NAMALWA (cell line): ENCODE measurements around the gene DNAJB4.
"Not testable (repeated sequence)": the region's sequence is repeated elsewhere in the genome, so short reads cannot be mapped to it uniquely, and the experiment has no call there.

Experiments used
- DNase-seq: peaks from one replicate; pipeline ENCODE4 v3.0.0-alpha.2; 2015; ENCODE audit warnings: low spot score

The DNAJB4 gene

GRCh38 chr1:78004719-78005447, at the start of gene DNAJB4:
Gene DNAJB4 (plus strand): TSS chr1:78004939. CDS start chr1:78005111, 172 bp downstream.
- DNase-seq = peak; percentile 98

- DNase-seq = no peak
Measured at GRCh38 chr1:77955709-77956108, 49.0 kb upstream of the DNAJB4 start.

- DNase-seq = no peak
Measured at GRCh38 chr1:77956464-77956863, 48.3 kb upstream of the DNAJB4 start.

DNA sequence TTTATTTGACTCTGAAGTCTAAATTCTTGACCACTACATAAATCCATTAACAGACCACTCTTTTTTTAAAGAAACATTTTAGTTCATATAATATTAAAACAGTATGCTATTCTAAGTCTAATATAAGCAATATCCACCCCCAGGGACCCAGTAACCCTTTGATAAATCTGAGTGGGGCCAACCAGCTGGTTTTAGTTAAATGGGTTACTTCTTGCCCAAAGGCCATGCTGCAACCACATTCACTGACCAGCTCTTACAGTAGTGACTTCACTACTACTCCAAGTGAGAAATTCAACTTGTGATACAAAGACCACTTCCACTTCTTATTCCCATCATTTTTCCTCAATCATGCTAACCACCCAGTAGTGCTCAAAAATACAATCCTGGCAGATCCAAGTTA, 46.3 kb upstream of the DNAJB4 start:
- no peak for DNase-seq

DNA sequence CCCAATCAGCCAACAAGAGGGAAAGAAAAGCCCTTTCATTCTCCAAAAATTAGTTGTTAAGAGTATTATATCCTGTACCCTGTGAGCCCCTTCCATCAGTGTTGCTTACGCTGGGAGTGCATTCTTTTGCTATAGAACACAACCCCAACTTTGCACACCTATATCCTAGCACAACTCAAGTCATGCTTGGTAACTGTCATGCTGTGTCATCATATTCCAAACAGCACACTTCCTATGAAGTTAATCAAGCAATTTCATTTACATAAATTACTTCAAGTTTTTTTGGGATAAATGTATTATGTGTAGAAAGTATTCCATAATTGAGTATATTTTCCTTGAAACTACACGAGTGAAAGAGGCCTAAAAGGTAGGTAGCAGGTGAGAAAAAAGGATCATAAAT, 45.9 kb upstream of the DNAJB4 start:
- DNase-seq = no peak

DNA sequence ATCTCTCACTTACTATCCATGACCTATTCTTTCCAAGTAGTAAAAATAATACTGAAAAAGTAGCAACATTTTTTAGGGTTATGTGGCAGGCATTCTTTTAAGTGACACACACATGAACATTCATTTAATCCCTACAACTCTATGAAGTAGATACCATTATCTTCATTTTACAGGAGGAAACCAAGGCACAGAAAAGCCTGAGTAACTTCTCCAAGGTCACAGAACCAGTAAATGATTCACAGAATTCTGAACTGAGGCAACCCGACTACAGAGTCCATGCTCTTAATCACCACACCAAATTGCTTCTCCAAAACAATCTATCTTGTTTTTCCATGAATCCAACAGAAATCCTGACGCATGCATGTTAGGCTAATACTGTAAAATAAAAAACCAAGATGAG, 43.3 kb upstream of the DNAJB4 start:
- no peak for DNase-seq

DNA sequence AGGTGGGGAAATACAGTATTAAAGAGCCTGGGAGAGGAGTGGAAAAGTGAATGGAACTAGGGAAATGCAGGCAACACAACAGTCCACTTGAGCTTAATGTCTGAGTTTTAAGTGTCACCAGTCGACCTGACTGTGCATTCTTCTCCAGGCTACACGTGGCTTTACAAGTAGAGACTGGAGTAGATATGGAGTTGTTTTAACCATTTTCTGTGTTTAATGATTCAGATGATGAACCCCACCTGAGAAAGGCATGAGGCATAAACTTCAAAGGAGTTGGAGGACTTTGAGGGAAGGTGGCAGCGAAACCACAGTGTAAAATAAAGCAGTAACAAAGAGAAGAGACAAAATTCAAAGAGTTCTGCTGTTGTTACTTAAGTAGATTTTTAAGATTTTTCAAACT, 38.4 kb upstream of the DNAJB4 start:
- no peak for DNase-seq

GRCh38 chr1:77970192-77970591, 34.5 kb upstream of the DNAJB4 start:
- no peak for DNase-seq

- no peak for DNase-seq
Measured at GRCh38 chr1:77972080-77972479, 32.7 kb upstream of the DNAJB4 start.

- DNase-seq = no peak
Measured at GRCh38 chr1:77975386-77975785, 29.4 kb upstream of the DNAJB4 start.

GRCh38 chr1:77975907-77976306, 28.8 kb upstream of the DNAJB4 start:
- no peak for DNase-seq

- DNase-seq = no peak
Measured at GRCh38 chr1:77976433-77977076, 28.2 kb upstream of the DNAJB4 start.

DNA sequence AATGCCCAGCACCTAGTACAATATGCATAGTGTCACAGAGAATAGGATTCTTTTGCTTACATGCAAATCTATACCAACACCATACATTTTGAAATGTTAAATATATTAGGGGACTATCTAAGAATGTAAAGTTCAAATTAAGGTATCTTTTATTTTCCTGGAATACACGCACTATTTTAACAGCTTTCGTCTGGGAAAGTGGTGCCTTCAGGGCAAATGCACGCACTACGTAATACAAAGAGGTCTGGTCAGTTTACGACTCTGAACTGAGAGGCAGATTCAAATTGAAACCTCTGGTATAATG, 26.8 kb upstream of the DNAJB4 start:
- no peak for DNase-seq

DNA sequence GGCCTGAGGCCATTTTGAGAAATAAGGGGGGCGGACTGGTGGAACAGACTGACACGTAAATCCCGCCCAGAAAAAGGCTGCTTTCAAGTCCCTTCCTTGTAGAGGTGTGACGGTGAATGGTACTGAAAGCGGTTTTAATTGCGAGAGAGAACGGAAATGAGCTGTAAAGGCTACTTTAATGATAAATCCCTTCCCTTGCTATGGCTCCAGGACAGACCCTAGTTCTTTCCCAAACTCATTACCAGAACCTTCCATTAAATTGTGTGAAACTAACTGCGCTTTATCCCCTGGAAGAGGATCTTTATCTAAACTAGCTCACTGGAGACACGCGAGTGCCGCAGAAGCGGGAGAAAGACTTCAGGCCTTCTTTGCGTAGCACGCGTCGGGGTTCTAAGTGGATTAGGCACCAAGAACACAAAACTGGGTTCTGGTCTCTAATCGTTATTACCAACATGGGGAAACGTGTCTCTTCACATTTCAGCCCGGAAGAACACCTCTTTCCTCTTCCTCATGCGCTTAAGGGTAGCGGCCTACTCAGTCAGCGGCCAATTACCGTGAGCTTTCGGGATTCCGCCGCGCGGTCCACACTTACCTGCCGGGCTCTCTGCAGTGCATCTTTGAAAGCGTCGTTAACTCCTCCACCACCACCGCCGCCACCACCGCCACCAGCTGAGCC, 26.3 kb upstream of the DNAJB4 start:
- peak; percentile 94 for DNase-seq

DNA sequence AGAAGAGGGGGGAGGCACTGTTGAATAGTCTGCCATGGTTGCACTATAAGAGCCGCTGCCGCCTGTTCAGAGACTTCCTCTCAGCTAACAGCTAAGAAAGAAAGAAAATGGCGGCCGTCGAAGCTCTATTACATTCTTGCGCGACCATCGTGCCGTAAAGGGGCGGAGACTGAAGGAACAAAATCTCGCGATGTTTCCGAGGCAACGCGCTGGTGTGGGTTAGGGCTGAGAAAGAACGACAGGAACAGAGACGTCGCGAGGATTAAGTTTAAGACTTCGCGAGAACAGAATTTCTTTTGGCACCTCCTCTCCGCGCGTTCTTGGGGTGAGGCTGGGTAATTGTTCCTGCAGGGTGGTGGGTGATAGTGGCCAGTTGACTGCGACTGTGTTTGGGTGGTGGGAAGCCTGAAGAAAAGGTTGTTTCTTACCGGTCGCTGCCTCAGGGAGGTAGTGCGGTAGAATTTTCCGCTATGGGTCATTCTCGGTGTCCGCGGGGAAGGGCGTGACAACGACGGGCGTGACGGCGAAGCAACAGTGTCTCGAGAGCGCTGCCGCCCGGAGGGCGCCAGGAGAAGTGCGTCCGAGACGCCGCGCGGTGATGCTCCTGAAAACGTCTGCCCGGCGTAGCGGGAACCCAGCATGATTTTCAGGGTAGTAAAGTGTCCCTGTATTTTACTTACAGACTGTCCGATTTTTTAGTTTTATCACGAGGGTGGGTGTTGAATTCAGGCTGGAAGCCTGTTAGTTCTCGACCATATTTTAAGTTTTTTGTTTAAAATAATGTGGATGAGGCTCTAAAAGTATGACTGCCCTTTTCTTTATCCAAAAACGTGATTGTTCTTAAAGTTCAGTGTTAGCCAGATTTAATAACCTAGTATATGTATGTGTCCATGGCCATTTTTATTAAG, 25.5 kb upstream of the DNAJB4 start, which contains the start of gene FUBP1:
FUBP1 (minus strand) TSS at position 104 of the 908 bp plus-strand sequence; CDS start at position 36, 68 bp downstream.
- peak; percentile 99 for DNase-seq

DNA sequence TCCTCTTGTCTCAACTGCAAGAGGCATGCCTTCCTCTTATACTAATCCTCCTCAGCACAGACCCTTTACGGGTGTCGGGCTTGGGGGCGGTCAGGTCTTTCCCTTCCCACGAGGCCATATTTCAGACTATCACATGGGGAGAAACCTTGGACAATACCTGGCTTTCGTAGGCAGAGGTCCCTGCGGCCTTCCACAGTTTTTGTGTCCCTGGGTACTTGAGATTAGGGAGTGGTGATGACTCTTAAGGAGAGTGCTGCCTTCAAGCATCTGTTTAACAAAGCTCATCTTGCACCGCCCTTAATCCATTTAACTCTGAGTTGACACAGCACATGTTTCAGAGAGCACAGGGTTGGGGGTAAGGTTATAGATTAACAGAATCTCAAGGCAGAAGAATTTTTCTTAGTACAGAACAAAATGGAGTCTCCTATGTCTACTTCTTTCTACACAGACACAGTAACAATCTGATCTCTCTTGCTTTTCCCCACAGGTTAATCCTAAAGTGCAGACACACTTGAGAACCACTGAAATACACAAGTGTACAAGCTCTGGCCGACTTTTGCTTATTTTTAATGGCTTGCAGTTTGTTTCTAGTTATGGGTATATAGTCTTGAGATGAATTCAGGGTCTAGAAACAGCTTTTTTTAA, 21.3 kb upstream of the DNAJB4 start:
- DNase-seq = not testable (repeated sequence)

DNA sequence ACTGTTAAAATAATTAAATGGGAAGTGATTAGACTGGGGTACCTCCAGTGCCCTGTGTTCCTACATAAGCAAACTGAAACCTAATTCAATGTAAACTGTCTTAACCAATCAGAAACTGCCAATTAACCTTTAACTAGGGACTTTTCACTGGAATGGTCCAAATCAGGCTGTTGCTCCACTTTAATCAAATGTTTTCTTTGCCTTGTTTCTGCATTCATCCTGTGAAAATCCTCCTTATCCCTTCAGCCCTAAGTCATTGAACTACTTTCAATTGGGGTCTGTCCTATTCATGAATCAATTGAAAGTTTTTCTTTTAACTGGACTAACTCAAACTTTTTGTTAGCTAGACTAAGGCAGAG, 20.8 kb upstream of the DNAJB4 start:
- DNase-seq = no peak

GRCh38 chr1:77984629-77985028, 20.1 kb upstream of the DNAJB4 start:
- DNase-seq = no peak

GRCh38 chr1:77986810-77987209, 17.9 kb upstream of the DNAJB4 start:
- DNase-seq = no peak

DNA sequence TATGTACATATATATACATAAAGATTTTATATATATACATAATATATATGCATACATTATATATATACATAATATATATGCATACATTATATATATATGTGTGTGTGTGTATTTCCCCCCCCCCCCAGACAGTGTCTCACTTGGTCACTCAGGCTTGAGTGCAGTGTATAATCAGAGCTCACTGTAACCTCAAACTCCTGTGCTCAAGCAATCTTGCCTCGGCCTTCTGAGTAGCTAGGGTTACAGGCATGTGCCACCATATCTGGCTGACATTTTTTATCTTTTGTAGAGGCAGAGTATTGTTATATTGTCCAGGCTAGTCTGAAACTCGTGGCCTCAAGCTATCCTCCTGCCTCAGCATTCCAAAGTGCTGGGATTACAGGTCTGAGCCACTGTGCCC, 16.8 kb upstream of the DNAJB4 start:
- no peak for DNase-seq

- DNase-seq = no peak
Measured at GRCh38 chr1:77989744-77990143, 15.0 kb upstream of the DNAJB4 start.
